Activated CD4-positive, alpha-beta T cell treated with anti-CD3 and anti-CD28 coated beads, Interleukin-2, amount 10 ng/mL, durations not matched to agents 24 days and 14 days (primary cell): ENCODE data around the gene NFE2L1. TPM values are rescaled to one million over a fixed set of nuclear protein-coding genes. Genes with fewer than 3 reads are reported as not detected.
"Not testable (repeated sequence)": the region's sequence is repeated elsewhere in the genome, so short reads cannot be mapped to it uniquely, and the experiment has no call there.

Source experiments
- DNase-seq: peaks from one replicate; pipeline ENCODE4 v3.0.0; 2022
- H3K27ac Mint-ChIP-seq: one replicate; pipeline ENCODE4 v1.8.0; 2022; ENCODE audit warnings: mild to moderate bottlenecking, mixed read lengths
- H3K27me3 Mint-ChIP-seq: one replicate; pipeline ENCODE4 v1.8.0; 2022; ENCODE audit warnings: mixed read lengths
- H3K36me3 Mint-ChIP-seq: one replicate; pipeline ENCODE4 v1.8.0; 2022; ENCODE audit warnings: low read depth, mild to moderate bottlenecking, mixed read lengths
- H3K4me1 Mint-ChIP-seq: one replicate; pipeline ENCODE4 v1.8.0; 2021; ENCODE audit warnings: mixed read lengths
- H3K4me3 Mint-ChIP-seq: one replicate; pipeline ENCODE4 v1.8.0; 2022; ENCODE audit warnings: mild to moderate bottlenecking, moderate library complexity, mixed read lengths
- H3K9me3 Mint-ChIP-seq: one replicate; pipeline ENCODE4 v1.8.0; 2021; ENCODE audit warnings: mixed read lengths
- intact Hi-C: fragments of 100-400 bp; cut with micrococcal nuclease; formaldehyde crosslinking; loops from one replicate; pipeline ENCODE4 v1.15.1; 2023
- total RNA-seq: library from RNA; stranded (reverse); gene quantifications from 2 replicates; pipeline ENCODE4 v1.2.3, GENCODE V29; 2022

NFE2L1 gene
- total RNA-seq, 1 donor from 2014 or later = 85.2 TPM

DNA sequence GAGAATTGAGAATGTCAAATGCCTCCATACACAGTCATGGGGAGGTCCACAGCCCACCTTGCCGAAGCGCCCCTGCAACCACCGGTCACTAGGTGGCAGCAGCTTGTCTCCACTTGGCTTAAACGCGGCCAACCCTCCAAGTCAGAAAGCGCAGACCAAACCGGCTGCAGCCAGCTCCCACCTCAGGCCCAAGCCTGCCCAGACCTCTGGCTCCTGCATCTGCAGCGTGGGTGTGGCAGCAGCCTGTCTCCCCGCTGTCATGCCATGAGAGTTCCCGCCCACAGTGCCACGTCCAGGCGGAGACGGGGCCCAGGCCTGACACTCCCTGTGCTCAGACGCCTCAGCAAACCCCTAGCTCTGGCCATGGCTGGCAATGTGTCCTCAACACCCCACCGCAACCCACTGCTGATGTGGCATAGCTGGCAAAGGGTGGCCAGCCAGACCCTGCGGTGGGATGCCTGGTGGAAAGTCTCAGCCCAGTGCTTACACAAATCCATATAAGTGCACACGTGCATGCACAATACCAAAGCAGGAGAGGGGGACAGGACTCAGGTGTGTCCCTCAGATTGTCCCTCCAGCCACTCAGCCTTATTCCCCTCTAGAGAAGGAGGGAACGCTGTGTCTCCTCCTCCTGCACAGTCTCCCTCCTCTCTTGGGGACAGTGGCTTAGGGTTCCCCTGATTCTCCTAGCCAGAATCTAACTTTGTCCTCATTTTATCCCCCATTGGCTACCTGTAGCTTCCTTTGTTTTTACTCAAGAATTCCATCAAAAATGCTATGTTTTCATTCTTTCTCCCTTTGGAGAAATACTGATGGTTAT, 21.4 kb upstream of the NFE2L1 start:
- Mint-ChIP-seq H3K27me3 (peaks cover 22% of the 10 kb centered on the region), H3K36me3 (no peaks in the 10 kb centered on the region), H3K27ac (no peak overlapping the region), H3K9me3 (no peaks in the 10 kb centered on the region), H3K4me3 (no peak overlapping the region), H3K4me1 (peaks cover 28% of the 10 kb centered on the region)
- DNase-seq = peak; percentile 91
- intact Hi-C loops = loop anchor here (1.0 to 10.0 kb wide), 2 partner anchors 11 to 308 kb away; partner anchors contain the start of gene COPZ2

DNA sequence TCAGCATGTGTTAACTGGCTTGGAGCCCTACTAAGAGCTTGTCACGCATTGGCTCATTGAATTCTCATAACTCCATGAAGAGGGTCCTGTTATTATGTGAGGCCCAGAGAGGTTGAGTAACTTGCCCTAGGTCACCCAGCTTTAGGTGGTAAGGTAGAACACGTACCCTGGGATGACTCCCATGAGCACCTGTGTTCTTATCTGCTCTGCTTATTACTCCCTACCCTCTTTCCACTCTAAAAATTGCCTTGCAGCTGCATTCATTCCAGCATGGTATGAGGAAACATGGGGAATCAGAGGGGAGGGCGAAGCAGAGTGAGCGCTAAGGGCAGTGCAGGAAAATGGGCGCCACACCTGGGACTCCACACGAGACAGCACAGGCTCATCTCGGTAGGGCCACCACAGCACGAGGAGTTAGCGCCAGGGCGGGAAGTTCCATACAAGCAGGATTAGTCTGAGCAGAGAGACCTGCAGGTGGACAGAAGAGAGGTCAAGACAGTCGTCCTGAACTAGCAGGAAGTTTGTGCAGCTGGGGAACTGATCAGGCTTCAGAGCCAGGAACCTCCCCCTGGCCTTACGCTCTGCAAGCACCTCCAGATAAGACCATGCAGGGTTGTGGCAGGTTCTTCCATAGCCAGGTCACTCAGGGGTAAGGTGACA, 20.7 kb upstream of the NFE2L1 start:
- H3K4me3 Mint-ChIP-seq = no peak overlapping the region
- H3K4me1 Mint-ChIP-seq = peaks cover 28% of the 10 kb centered on the region
- H3K27me3 Mint-ChIP-seq = peaks cover 23% of the 10 kb centered on the region
- H3K9me3 Mint-ChIP-seq = no peaks in the 10 kb centered on the region
- H3K27ac Mint-ChIP-seq = no peak overlapping the region
- no peak for DNase-seq
- intact Hi-C loops = loop anchor here (10.0 kb wide), 1 partner anchor 307 kb away; no protein-coding TSS in a partner anchor
- no peaks in the 10 kb centered on the region for H3K36me3 Mint-ChIP-seq

DNA sequence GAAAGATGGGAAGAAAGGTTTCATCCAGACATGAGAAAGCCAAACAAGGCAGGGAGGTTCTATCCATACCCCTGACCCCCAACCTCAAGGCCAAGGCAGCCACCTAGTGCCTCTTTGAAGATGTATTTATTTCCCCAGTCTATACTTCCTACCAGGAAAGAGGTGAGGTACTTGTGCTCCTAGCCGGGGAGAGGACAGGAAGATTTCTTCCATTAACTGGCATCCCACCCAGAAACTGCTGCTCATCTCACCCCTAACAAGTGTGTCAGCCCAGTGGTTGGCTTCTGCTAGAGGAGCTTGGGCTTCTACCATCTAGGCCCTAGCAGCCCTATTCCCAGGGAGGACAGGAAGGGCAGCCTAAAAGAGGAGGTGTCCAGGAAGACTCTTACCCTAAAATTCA, 19.4 kb upstream of the NFE2L1 start:
- DNase-seq = no peak
- peaks cover 30% of the 10 kb centered on the region for H3K27me3 Mint-ChIP-seq
- intact Hi-C loops = loop anchor here (10.0 kb wide), 1 partner anchor 306 kb away; no protein-coding TSS in a partner anchor
- H3K27ac Mint-ChIP-seq = no peak overlapping the region
- no peaks in the 10 kb centered on the region for H3K9me3 Mint-ChIP-seq
- peaks cover 22% of the 10 kb centered on the region for H3K4me1 Mint-ChIP-seq
- H3K4me3 Mint-ChIP-seq = no peak overlapping the region
- no peaks in the 10 kb centered on the region for H3K36me3 Mint-ChIP-seq

DNA sequence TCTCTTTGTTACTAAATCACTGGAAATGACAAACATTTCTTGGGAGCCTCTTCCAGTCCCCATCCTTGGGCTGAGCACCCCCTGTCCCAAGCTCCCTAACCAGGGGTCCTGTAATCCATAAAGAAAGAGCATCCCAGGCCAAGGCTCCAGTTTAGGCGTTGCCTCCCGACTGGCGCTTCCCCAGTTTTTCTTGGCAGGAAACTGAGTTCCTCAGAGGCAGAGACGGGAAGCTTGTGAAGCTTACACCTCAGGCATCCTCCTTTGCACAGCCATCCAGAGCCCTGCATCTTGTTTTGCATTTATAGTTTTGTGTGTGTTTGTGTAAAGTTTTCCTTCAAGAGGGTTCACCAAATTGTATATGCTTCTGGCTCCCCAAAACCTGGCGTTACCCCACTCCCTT, 17.6 kb upstream of the NFE2L1 start:
- peaks cover 30% of the 10 kb centered on the region for H3K27me3 Mint-ChIP-seq
- intact Hi-C loops = no loop called here
- peaks cover 10% of the 10 kb centered on the region for H3K4me1 Mint-ChIP-seq
- no peak overlapping the region for H3K4me3 Mint-ChIP-seq
- H3K36me3 Mint-ChIP-seq = no peaks in the 10 kb centered on the region
- no peaks in the 10 kb centered on the region for H3K9me3 Mint-ChIP-seq
- H3K27ac Mint-ChIP-seq = no peak overlapping the region
- DNase-seq = no peak

DNA sequence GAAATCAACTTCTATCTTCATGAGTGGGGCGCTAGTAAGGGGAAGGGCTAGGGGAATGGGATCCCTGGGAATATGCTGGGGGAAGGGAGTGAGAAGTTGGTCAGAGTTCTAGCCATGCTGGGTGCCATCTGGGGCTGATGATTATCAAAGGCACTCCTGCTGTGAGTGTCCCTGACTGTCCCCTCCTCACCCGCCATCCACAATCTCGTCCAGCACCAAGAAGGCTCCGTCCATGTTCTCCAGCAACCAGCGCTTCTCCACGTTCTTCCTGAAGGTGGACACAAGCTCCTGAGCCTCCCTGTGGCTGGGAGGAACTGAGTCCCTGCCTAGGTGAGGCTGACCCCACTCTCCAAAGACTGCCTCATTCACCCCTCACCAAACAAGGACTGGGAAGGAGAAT, 16.2 kb upstream of the NFE2L1 start:
- no peaks in the 10 kb centered on the region for H3K9me3 Mint-ChIP-seq
- H3K4me3 Mint-ChIP-seq = no peak overlapping the region
- intact Hi-C loops = no loop called here
- no peak overlapping the region for H3K27ac Mint-ChIP-seq
- peaks cover 34% of the 10 kb centered on the region for H3K27me3 Mint-ChIP-seq
- H3K4me1 Mint-ChIP-seq = no peaks in the 10 kb centered on the region
- no peaks in the 10 kb centered on the region for H3K36me3 Mint-ChIP-seq
- no peak for DNase-seq

DNA sequence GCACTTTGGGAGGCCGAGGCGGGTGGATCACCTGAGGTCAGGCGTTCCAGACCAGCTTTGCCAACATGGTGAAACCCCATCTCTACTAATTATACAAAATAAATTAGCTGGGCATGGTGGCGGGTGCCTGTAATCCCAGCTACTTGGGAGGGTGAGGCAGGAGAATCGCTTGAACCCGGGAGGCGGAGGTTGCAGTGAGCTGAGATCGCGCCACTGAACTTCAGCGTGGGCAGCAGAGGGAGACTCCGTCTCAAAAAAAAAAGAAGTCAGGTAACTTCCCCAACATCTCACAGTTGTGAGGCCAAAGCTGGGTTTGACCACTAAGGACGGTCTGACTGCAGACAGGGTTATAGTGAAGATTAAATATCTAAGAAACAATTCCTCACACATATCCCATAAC, 13.4 kb upstream of the NFE2L1 start:
- H3K27ac Mint-ChIP-seq, H3K4me3 Mint-ChIP-seq, DNase-seq, H3K9me3 Mint-ChIP-seq, H3K36me3 Mint-ChIP-seq, intact Hi-C loops, H3K4me1 Mint-ChIP-seq: not testable (repeated sequence)
- H3K27me3 Mint-ChIP-seq = peaks cover 45% of the 10 kb centered on the region

DNA sequence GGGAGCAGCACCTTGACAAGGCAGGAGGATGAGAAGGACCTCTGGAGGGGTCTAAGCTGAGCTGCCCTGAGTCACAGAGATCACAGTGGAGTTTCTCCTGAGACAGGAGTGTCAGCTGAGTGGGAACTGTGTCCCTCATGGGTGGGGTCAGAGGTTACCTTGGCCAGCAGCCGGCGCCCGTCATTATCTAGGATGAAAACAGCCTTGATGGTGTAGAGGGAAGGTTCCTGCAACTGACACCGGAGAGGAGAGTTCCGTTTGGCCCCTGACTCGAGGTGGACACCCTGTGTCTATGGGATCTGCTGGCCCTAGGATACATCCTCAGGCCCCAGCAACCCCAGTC, 11.5 kb upstream of the NFE2L1 start:
- Mint-ChIP-seq H3K4me1 (peaks cover 10% of the 10 kb centered on the region), H3K4me3 (peak overlapping the region; percentile 81), H3K27ac (no peak overlapping the region), H3K27me3 (peaks cover 41% of the 10 kb centered on the region), H3K36me3 (no peaks in the 10 kb centered on the region), H3K9me3 (no peaks in the 10 kb centered on the region)
- DNase-seq = no peak
- intact Hi-C loops = loop anchor here (1.0 kb wide), 2 partner anchors 10 to 11 kb away; no protein-coding TSS in a partner anchor

DNA sequence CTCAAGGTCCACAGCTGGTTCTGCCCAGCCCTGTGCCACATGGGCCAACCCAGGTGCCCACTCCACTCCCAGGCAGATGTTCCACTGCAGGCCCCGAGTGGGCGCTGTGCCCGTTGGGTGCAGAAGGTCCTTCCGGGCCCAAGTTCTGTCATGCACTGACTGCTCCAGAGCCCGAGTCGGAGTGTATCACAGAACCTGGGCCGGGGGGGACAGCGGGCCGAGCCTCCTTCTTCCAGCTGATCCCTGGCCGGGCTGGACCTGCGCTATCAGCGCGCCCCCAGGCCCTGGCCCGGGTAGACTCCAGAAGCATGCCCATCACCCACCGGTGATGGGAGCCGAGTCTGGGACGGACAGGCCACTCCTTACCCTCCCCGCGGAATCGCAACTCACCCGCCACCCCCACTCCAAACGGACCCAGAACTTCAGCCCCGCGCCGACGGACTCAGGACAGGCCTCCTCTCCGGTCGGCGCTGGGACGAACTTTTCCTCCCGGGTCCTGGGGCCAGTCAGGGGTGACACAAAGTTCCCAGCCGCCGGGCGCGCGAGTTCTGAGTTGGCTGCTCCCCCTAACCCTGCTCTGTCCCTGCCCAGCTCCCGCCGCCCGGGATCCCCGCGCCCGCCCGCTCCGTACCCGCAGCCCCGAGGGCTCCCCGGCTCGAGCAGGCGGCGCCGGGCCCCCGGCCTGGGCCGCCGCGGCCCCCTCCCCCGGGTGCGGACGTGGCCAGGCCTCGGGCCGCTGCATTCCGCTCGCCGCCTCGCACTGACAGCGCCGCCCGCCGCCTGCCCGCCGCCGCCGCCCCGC, 10.9 kb upstream of the NFE2L1 start, which contains the start of gene COPZ2:
TSS of gene COPZ2 (minus strand) at position 762 of the 802 bp plus-strand sequence. CDS start at position 742, 20 bp downstream.
- peaks cover 39% of the 10 kb centered on the region for H3K27me3 Mint-ChIP-seq
- intact Hi-C loops = loop anchor here (1.0 kb wide), 2 partner anchors 10 to 11 kb away; no protein-coding TSS in a partner anchor
- H3K4me3 Mint-ChIP-seq = peak within 1 kb of the TSS; percentile 86
- peak; percentile 89 for DNase-seq
- no peaks in the 10 kb centered on the region for H3K36me3 Mint-ChIP-seq
- H3K27ac Mint-ChIP-seq = peak within 1 kb of the TSS; percentile 62
- H3K4me1 Mint-ChIP-seq = peaks cover 12% of the 10 kb centered on the region
- no peaks in the 10 kb centered on the region for H3K9me3 Mint-ChIP-seq

DNA sequence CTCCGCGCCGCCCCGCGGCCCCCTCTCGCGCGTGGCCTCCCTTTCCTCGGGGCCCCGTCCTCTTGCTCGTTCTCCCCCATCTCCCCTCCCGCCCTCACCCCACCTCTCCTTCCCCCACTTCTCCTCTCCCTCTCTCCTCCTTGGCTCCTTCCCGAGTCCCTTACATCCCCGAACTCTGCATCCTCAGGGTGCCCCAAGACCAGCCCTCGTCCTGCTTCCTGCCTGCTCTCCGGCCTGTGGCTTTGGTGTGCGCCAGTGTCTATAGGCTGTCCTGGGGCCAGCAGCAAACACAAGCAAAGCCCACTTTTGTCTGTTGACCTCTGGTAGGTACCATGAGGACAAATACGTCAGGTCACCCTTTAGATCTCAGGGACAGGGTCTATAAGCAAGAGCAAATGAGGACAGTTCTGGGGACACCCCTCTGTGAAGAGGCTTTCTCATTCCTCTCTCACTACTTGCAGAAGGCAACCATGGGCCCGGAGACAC, 10.3 kb upstream of the NFE2L1 start:
- Mint-ChIP-seq H3K36me3 (no peaks in the 10 kb centered on the region), H3K4me3 (peak overlapping the region; percentile 86), H3K9me3 (no peaks in the 10 kb centered on the region), H3K4me1 (peaks cover 15% of the 10 kb centered on the region), H3K27me3 (peaks cover 36% of the 10 kb centered on the region), H3K27ac (peak overlapping the region; percentile 62)
- intact Hi-C loops = loop anchor here (1.0 kb wide), 2 partner anchors 9 to 12 kb away; no protein-coding TSS in a partner anchor
- DNase-seq = no peak

DNA sequence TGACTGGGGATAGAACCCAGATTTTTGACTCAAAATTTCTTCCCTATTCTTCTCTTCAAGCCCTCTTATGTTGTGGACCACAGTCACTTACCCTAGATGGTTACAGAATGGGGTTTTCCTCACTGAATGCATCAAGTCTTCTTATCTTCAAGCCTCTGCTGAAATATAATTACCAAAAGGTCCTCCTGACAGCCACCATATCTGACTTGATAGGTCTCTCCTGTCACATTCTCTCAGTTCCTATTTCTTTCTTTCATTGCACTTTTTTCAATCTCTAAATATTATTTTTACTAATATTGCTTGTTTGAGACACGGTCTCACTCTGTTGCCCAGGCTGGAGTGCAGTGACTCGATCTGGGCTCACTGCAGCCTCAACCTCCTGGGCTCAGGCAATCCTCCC, 9.5 kb upstream of the NFE2L1 start:
- H3K27ac Mint-ChIP-seq = no peak overlapping the region
- DNase-seq = no peak
- H3K27me3 Mint-ChIP-seq = peaks cover 27% of the 10 kb centered on the region
- no peaks in the 10 kb centered on the region for H3K9me3 Mint-ChIP-seq
- no peaks in the 10 kb centered on the region for H3K36me3 Mint-ChIP-seq
- H3K4me3 Mint-ChIP-seq = peak overlapping the region; percentile 86
- intact Hi-C loops = no loop called here
- H3K4me1 Mint-ChIP-seq = peaks cover 15% of the 10 kb centered on the region

DNA sequence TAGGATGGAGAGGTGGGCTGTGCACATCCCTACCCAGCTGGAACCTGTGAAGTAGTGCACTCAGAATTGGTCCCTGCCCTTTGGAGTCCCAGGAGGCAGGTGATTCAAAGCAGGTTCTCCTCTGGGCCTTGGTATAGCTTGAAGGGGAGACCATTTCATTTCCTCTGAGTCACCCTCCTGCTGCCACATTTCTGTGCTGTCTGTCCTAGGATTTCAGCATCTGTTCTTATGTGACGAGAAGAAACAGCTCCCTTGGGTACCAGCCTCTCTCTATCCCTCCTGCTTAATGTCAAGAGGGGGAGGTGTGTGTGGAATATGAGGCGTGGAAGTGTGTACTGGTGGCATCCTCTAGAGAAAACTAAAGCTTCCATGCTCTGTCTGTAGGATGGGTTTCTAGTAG, 5.0 kb upstream of the NFE2L1 start:
- peaks cover 16% of the 10 kb centered on the region for H3K27me3 Mint-ChIP-seq
- H3K4me1 Mint-ChIP-seq = peaks cover 26% of the 10 kb centered on the region
- peaks cover 6% of the 10 kb centered on the region for H3K36me3 Mint-ChIP-seq

DNA sequence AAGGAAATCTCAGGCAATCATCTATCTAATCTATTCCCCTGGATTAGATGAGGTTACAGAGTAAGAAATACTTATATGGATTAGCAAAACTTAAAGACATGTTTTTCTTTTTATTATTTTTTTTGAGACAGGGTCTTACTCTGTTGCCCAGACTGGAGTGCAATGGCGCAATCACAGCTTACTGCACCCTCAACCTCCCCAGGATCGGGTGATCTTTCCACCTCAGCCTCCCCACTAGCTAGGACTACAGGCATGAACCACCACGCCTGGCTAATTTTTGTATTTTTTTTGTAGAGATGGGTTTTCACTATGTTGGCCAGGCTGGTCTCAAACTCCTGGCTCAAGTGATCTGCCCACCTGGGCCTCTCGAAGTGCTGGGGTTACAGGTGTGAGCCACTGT, 3.3 kb upstream of the NFE2L1 start:
- Mint-ChIP-seq H3K36me3 (peaks cover 8% of the 10 kb centered on the region), H3K4me3 (no peak overlapping the region), H3K27ac (no peak overlapping the region), H3K4me1 (peaks cover 26% of the 10 kb centered on the region), H3K9me3 (no peaks in the 10 kb centered on the region), H3K27me3 (peaks cover 4% of the 10 kb centered on the region)
- no peak for DNase-seq
- intact Hi-C loops = no loop called here

More for the DNA sequence above, 5.0 kb upstream of the NFE2L1 start:
- Mint-ChIP-seq H3K27ac (no peak overlapping the region), H3K9me3 (no peaks in the 10 kb centered on the region), H3K4me3 (no peak overlapping the region)
- intact Hi-C loops = no loop called here
- DNase-seq = no peak

DNA sequence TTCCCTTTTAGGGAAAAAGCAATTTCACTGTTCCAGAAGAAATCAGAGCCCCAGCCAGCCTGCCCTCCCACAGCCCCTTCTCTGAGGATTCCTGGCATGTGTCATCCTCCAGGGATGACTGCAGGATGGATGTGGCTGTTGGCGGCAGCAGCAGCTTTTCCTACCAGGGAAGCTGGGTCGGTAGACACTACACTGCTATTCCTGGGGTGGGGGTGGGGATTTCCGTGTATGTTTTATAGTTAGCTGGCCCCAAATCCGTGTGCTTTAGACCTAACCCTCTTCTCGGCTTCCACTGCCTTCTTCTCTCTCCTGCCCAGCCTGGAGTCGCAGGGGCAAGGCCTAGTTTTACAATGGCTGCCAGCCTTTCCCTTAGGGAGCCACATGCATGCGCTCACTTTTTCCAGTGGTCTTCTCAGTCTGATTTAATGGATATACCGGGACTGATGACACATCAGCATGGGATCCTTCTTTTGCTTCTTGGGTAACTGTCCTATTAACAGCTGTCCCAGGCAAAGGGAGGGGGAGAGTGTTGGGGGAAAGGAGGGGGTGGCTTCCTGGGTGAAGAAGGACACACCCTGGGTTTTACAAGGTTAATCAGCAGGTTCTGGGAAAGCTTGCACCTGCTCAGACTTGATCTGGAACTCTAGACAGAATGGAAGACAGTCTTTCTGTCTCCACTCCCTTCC, 2.7 kb upstream of the NFE2L1 start:
- Mint-ChIP-seq H3K27ac (no peak overlapping the region), H3K27me3 (peaks cover 4% of the 10 kb centered on the region), H3K9me3 (no peaks in the 10 kb centered on the region), H3K36me3 (peaks cover 13% of the 10 kb centered on the region), H3K4me1 (peaks cover 31% of the 10 kb centered on the region), H3K4me3 (peak overlapping the region; percentile 96)
- intact Hi-C loops = no loop called here
- DNase-seq = no peak
